ENCODE results near the gene CCNK.

The CCNK gene

DNA sequence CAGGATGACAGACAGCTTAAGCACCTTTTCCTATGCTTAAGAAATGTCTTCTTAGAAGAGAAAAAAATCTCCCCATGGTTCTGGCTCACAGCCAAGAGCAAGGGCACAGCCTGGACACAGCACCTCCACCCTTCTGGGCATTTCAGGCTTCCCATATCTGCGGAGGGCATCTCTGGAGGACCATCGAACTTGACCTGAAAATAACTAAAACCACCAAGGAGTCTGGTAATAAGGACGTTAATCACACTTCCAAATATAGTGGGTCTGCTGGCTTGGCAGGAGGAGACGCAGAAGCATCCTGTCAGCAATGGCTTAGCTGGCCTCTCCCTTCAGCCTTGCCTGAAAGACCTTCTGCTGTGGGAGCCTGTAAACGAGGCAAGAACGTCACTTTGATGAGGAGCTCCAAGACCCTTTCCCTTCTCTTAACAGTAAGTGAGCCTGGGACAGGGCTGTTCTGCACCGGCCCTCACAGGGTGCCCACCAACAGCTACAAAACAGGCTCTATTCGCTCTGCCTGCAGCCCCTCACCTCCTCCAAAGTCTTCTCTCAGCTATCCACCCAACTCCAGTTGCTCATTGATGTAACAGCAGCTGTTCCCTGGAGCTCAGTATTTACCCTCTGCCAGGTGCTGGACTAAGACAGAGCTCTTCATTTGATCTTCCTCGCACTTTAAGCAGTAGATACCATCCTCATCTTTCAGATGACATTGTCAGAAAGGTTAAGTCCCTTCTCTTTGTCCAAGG, 13.7 kb upstream of the CCNK start:
- no peak for DNase-seq

DNA sequence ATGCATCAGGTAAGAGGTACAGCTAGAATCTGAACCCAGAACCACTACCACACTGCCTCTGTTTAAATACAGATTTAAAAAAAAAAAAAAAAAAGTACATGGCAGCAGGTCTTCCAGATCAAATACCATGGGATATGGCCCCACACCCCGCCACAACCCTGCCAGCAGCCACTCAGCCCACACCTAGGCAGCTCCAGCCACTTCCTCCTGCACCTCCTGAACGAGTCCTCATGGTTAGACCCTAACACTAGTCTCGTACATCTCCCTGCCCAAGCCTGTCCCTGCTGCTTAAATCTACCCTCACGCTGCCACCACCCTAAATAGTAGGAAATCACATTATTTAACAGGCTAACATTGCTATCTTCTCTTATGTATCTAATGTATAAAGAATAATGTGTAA, 13.1 kb upstream of the CCNK start:
- DNase-seq, result no peak

DNA sequence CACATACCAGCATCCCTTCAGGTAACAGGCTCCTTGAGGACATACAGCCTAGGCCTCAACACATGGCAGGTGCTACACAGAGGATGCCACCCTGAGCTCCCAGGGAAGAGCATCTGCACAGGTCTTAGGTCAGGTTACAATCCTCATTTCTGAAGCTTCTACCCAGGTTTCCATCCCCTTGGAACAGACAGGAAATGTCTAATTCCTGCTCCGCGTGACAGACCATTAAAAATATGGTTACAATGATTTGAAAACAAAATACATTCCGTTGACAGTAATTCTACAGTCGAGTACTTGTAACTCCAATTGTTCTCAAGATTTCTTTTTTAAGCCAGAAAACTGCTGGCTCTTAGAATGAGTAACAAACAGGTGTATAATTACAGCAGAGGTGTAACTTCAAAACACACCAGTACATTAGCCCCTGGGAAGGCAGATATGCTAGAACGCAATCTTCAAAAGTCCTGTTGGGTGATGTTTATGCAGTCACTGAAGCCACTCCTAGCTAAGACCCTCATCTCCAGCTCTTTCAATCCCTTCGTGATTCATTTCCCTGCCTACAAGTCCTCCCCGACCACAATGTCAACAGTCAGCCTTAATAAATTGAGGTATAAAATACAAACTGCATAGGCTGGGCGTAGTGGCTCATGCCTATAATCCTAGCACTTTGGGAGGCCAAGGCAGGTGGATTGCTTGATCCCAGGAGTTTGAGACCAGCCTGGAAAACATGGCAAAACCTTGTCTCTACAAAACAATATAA, 12.2 kb upstream of the CCNK start:
- DNase-seq, result no peak

DNA sequence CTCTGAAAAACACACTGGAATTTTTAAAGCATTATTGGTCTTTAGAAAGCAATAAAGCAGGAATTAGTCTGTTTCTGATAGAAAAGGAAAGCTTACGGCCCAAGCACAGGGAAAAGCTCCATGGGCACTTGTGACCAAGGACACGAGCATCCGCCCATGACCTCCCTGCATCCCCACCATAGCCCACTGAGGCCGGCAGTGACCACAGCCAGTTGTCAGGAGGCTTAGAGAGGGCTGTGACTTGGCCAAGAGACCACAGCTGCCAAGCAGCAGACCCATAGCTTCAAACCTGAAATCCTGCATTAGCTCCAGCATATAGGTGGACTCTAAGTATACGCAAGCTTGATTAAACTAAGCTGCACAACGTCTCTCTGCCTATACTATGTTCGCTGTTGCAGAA, 9.5 kb upstream of the CCNK start:
- DNase-seq, result no peak

DNA sequence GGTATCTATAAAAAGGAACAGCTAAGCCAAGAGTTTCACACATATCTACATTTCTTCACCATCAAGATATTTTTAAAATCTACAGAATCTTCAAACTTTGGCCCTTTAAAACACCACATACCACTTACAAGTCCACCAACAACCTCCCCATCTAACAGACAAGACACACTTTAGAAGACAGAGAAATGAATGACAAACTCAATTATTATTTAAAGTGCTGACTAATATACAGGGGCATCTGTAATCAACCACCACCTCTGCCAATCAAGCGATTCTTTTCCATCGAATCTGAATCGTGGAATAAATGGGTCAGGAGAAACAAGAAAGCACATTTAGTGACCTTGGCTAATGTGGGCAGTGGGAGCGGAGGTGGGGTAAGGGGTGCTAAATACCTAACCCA, 8.3 kb upstream of the CCNK start:
- DNase-seq, result no peak

DNA sequence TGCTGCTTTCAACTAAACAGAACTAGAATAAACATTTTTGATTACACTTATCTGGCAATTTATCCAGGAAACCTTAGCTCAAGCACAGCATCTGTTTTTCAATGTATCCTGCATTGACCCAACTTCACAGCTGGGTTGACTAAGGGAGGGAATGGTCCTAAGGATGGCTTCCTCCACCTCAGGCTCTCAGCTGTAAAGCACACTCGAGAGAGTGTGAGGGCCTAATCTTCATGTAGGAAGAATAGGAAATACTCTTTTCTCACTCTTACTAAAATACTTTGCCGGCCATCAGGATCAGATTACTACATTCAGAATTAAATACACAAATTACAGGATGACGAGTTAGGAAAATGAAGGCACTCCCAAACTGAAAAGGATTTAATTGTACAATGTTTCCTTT, 7.8 kb upstream of the CCNK start:
- no peak for DNase-seq

DNA sequence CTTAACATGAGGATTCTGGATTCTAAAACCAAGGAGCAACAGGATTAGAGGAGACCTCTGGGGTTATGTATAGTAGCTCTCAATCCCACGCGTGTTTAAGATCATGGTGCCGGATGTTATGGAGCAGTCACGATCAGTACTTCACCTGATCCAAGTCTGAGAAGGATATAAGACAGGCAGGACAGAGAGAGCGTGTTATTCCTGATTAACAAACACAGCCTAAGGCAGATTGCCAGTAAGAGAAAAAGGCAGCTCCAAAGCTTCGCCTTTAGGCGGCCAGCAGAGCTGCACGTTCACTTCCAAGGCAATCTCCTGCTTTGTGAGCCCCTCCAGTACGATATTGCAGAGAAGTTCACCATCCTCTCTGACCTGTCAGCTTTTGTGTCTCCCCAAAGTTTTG, 6.0 kb upstream of the CCNK start:
- DNase-seq, result no peak

DNA sequence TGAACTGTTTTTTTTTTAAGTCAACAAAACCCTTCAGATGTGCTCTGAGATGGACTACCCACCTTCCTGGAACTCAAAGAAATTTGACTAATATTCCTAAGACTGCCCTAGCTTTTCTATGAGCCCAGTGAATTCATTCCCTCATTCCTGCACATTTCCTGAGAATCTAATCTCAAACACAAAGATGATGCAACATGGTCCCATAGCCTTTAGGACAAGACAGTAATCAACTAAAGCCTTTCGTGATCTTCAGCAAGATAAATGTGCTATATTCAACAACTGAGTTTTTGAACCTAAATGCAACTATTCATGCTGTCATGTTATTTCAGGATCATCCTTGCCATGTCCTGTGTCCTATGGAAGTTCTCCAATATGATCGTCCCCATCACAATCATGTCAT, 5.5 kb upstream of the CCNK start:
- no peak for DNase-seq

DNA sequence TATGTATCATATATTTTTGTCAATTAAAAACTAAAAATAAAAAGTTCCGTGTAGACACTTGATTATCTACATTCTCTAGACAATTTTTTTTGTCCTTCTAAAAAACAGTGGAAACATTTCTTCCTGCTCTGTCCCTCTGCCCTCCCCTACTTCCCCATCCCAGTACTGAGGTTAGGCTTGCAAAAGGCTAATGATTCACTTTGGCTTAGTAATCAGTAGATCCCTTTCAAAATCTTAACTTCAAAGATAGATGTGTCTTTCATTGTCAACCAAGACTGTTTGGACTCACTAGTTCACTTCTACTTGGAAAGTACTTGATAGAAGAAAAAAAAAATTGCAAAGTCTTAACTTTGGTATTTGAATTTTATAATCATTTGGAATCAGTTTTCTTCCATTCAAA, 4.3 kb upstream of the CCNK start:
- DNase-seq, result no peak

DNA sequence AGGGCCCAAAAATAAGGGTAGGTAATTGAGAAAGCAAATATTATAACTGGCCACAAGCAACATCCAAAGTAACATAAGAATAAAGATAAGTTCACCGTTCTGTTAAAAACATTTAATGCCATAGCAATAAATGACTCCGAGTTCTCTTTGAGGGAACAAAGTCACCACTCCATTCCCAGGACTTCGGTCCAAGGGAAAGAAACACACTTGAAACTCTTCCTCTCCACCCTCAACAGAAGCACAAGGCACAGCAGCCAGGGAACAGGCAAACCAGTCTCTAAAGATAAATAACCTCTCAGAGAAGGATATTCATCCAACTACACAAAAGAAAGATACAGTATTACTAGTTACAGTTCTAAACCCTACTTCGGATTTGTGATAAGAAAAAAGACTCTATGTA, 3.1 kb upstream of the CCNK start:
- DNase-seq, result no peak

DNA sequence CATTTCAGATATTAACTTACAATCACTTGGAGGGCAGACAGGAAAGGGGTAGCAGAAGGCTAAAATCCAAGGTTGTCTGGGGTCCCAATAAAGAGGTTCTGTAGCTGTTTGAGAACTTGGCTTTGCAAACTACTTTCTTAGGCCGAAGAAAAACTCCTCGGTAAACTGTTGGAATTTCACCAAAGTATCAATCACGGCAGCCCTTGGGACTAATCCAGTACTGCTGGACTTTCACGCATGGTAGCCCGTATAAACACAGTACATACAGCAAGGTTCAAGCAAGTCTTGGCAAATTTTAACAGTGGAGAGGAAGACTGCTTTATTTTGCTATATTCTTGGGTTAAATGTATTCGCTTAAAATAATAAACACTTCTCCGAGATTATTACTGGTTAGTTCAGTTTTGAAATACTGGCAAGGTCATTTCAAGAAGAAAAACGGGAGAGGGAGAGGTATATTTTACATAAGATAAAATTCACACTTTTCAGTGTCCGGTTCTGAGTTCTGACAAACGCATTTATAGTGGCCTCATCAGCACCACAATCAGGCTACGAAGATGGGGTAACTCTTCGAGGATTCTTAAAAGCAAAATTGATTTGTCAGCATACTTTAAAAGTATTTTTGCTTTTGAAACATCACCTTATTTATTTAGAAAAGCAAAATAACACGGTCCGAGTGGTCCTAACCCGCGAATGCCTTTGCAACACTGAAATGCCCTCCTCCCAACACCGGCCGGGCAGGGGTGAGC, 1.9 kb upstream of the CCNK start:
- DNase-seq, result no peak

DNA sequence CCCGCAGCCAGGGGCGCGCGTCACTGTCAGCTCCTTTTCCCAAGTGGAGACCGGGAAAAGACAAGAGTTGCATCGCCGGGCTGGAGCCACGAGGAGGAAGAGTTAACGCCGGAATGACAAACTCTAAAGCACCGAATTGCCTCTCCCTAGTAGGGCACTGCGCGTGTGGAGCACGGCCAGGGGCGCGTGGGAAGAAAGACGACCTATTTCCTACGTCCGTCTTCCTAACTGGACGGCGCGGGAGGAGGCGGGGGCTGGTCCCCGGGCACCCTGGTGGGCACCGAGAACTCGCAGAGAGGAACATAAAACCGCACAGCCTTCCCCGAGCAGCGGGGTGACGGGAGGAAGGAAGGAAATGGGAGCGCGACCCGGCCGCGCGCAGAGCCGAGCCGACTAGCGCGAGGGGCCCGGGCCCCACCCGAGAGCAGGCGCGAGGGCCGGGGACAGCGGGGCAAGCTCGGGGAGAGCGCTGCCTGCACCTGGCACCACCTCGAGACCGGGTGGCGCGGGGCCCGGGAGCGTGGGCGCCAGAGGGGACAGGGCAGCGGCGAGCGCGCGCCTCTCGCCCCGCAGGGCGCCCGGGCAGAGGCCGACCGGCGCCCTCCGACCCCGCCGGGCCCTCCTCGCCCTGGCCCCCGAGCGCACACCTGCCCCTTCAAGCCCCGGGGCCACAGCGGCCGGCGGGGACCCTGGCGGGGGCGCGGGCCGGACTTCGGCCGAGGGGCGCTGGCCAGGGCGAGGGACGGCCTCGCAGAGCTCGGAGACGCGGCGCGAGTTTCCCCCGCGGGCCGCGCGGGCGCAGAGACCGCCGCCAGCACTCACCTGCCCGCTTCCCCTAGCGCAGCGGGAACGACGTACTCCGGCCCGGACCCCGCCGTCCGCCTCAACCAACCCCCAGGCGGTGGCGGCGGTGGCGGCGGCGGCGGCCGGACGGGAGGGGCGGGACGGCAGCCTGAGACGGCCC, 1.0 kb upstream of the CCNK start, which contains the start of gene SETD3:
Gene SETD3, minus strand, starts transcription at position 954 of the 964 bp plus-strand sequence. CDS start 15,054 bp downstream, outside the sequence.
- peak in 1 of 2 experiments; percentile 24 for DNase-seq

DNA sequence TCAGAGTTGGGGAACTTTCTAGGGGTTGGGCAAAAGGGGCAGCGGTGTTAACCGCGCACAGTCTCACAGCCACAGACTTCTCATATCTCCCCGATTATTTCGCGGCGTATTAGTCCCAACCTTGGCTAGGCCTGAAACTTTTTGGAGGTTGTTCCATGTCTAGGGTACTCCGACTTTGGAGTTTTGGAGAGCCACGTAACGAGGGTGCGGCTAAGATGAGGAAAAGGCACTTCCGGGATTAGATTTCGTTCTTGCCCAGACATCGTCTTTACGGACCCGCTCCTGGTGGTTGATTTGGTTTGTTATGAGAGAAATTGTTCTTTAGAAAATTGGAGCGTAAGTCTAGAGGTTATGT, 513 bp downstream of the CCNK start:
- peak in 1 of 2 experiments; percentile 41 for DNase-seq

DNA sequence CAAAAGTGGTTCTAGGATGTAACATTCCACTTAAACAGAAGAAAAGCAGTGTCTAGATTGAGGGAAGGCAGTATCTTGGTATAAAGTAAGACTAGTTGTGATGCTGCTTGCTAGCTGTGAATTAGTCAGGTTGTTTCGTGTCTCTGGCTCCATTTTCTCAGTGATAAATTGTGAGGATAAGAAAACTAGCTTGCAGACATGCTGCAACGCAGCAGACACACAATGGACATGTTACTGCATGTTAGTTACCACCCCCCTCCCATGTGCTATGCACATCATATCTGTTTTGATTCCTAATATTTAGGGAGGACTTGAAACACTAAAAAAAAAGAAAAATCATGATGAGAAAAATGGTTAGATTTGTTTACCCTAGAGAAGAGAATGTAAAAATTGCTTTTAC, 2.9 kb downstream of the CCNK start:
- DNase-seq, result no peak

DNA sequence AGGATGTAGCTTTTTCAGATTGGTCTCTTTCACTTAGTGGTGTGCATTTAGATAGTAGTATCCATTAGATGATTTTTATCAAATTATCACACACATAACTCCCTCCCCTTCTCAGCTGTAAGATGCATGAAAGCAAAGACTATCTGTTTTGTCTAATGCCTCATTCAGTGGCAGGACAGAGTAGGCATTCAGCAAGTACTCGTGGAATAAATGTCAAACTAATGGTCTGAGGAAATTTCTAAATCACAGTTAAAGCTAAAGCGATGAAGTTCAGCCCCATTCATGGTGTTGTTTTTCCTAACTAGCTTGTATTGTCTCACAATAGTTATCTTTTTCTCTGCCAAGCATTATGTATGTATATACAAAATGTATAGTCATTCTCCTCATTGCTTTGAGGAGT, 16.1 kb downstream of the CCNK start:
- no peak for DNase-seq

DNA sequence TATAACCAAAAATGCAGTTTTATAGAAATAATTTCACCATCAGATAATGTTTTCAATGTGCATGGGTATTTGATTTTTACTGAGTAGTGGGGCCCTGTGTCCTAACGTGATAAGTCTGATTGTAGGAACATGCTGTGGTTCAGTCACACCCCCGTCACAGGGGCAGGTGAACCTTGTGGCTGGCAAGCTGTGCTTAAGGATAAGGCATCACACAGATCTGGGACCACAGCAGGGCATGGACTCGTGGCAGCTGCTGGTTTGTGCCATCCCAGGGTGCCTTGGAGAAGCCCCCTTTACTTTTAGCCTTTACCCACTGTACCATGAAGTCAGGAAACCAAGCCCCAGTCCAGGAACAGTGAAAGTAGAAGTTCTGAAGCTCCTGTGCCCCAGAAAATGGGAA, 16.7 kb downstream of the CCNK start:
- DNase-seq, result no peak

DNA sequence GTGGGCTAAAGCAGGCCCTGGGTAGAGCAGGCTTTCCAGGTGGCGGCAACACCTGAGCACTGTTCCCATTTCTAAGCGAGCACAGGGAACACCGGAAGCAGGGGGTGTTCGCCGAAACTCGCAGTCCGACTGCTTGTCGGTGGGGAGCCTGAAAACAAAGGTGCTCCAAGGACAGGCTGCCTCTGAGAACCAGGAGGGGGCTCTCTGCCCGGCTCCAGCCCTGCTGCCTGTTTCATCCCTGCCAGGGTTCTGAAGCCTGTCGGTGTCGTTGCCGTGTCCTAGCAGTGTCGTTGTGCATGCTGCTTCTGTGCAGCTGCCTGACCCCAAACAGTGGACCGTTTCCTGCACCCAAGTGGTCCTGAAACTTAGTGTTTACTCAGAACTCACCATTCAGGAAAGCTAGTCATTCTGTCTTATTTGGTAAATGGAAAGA, 21.8 kb downstream of the CCNK start:
- DNase-seq, result no peak

DNA sequence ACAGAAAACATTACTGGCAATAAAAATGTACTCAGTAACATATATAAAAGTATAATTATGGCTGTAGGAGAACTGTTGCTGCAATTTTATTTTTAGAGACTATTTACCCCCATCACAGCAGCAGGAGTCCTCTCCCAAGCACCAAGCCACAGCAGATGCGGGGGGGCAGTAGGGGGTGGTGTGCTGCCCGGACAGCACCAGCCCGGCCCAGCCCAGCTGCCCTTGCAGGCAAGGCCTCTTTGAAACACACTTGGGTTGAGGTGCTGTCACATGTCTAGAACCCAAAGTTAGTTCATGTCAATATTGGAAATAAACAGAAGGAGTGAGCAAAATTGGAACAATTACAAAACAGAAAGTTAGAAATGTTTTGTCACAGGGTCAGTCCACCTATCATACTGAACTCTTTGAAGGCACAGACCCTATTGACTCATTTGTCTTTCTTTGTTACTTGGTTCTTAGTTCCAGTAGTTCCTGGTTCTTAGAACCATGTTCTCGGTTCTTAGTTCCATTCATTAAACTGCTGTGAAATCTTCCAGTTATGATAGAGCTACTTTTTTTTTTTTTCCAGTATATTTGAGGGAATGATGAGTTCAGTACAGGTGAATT, 22.7 kb downstream of the CCNK start:
- no peak for DNase-seq

DNA sequence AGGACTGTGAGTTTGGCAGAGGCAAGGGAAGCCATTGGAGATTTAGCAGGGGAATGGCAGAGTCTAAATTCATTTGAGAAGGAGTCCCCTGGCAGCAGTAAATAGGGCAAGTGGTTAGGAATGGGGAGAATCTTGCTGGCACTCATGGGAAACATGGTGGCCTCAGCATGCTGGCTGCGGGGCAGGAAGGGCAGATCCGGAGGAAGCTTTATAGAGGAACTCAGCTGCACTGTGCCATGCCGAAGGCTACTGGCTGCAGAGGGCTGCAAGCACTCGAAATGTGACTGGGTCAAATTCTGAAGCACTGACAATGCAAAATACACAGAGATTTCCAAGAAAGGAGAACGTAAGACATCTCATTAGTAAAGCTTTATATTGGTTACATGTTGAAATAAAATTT, 23.9 kb downstream of the CCNK start:
- no peak for DNase-seq

DNA sequence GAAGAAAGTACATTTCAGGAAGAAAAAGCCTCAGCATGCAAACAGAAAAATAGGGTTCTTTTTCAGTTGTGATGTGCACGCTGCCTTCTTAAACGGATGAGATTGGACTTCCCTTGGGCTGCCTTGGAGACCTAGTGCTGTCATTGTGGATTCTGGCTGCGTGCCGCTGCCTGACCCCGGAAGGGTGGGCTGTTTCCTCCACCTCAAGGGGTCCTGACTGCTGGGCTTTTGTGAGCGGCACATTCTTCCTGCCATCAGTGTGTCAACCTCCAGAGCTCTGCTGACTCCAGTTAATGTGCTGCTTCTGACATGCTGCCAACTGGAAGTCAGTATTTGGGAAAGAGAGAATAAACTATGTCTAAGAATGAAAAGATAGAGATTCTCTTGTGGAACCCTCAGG, 25.1 kb downstream of the CCNK start:
- no peak for DNase-seq

DNA sequence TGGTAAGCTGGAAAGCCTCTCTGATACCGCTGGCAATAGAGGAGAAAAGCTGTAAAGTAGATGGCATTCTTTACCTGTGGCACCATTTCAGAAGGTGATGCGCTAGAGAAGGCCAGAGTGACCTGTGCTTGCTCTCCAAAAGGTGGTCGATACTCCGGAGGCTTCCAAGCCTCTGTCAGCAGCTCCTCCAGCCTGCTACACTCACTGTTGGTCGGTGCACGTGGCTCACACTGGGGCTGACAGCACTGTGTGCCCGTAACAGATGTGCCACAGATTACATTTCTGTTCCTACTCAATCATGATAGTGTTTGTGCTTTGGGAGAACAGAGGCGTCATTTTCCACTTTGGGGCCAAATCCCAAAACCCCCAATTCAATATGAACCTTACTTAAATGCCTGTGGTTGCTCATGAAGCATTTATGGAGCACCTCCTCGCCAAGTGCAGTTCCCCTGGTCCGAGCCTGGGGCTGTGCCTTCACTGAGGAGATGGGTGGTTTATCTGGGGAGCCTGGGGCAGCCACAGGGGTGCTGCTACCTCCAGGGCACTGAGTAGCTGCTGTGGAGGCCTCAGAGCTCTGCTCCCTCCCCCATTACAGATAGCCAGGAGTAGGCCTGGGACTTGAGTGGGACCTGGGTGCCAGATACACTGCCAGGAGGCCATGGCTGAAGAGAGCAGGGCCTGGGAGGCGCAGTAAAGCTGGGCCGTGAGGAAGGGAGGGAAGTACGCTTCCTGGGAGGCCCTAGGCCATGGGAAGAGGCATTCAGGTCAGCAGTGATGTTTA, 26.8 kb downstream of the CCNK start:
- no peak for DNase-seq

All from SW 1271 (cell line).